OCI-LY7 (cell line): ENCODE measurements around the gene KSR1. TPM values are rescaled to one million over a fixed set of nuclear protein-coding genes. Genes with fewer than 3 reads are reported as not detected.

Experiments used
- BruUV-seq: library from RNA; stranded (reverse); fragments of 400-500 nt; replicated peaks from 2 replicates; lab custom pipeline; 2021; lab: Mats Ljungman, UMichigan
- CTCF ChIA-PET: fragments of 300-600 bp; sonication (Branson Sonifier 250); formaldehyde crosslinking; loops from one replicate; lab custom pipeline; 2022; ENCODE audit warnings: antibody characterized with exemption; ENCODE audit not compliant: unreplicated experiment; lab: Charles Lee
- POLR2A ChIA-PET: fragments of 300-600 bp; sonication (Branson Sonifier 250); formaldehyde crosslinking; loops from one replicate; lab custom pipeline; 2022; ENCODE audit warnings: antibody characterized with exemption; lab: Charles Lee
- DNase-seq: peaks from one replicate; pipeline ENCODE4 v3.0.0-alpha.2; 2015; ENCODE audit warnings: low spot score
- H2AFZ ChIP-seq: fragments of 200-600 bp; sonication (generic), shearing (Covaris generic); 2 replicates; pipeline ENCODE4 v1.6.1; 2014; ENCODE audit warnings: mild to moderate bottlenecking, antibody characterized with exemption, low read length, moderate library complexity
- H3K27ac ChIP-seq: fragments of 200-600 bp; sonication (generic); 2 replicates; pipeline ENCODE4 v1.5.1; 2014; ENCODE audit warnings: mixed run types, low read depth, mild to moderate bottlenecking, moderate library complexity, low read length, inconsistent platforms; ENCODE audit not compliant: poor library complexity, severe bottlenecking
- H3K36me3 ChIP-seq: fragments of 200-600 bp; sonication (generic); 2 replicates; pipeline ENCODE4 v1.6.1; 2014; ENCODE audit warnings: mild to moderate bottlenecking, antibody characterized with exemption, low read length, moderate library complexity, mixed read lengths; ENCODE audit not compliant: insufficient read depth
- H3K4me1 ChIP-seq: fragments of 200-600 bp; sonication (generic); 2 replicates; pipeline ENCODE4 v1.5.1; 2014; ENCODE audit warnings: mild to moderate bottlenecking, low read length; ENCODE audit not compliant: insufficient read depth, poor library complexity, severe bottlenecking
- H3K4me2 ChIP-seq: fragments of 200-600 bp; sonication (generic); 2 replicates; pipeline ENCODE4 v1.6.1; 2014; ENCODE audit warnings: mild to moderate bottlenecking, low read length
- H3K4me3 ChIP-seq: fragments of 200-600 bp; sonication (generic); 2 replicates; pipeline ENCODE4 v1.5.1; 2014; ENCODE audit warnings: mild to moderate bottlenecking, low read depth, low read length; ENCODE audit not compliant: poor library complexity, severe bottlenecking
- H3K79me2 ChIP-seq: fragments of 200-600 bp; sonication (generic); 2 replicates; pipeline ENCODE4 v1.6.1; 2016; ENCODE audit warnings: low read depth, mild to moderate bottlenecking, low read length, moderate library complexity, mixed read lengths; ENCODE audit not compliant: insufficient read depth
- H3K9me2 ChIP-seq: fragments of 200-600 bp; sonication (generic); 2 replicates; pipeline ENCODE4 v1.6.1; 2016; ENCODE audit warnings: mild to moderate bottlenecking, low read length, mixed read lengths; ENCODE audit not compliant: insufficient read depth
- H3K9me3 ChIP-seq: fragments of 200-600 bp; sonication (generic); 2 replicates; pipeline ENCODE4 v1.6.1; 2014; ENCODE audit warnings: mild to moderate bottlenecking, mixed run types, low read length, mixed read lengths
- H4K20me1 ChIP-seq: fragments of 200-600 bp; sonication (generic); 2 replicates; pipeline ENCODE4 v1.6.1; 2014; ENCODE audit warnings: mild to moderate bottlenecking, antibody characterized with exemption, low read length, moderate library complexity, mixed read lengths; ENCODE audit not compliant: insufficient read depth
- EZH2phosphoT487 ChIP-seq: fragments of 200-600 bp; sonication (generic); IDR thresholded peaks from 2 replicates; pipeline ENCODE4 v1.6.1; 2018; ENCODE audit warnings: low read depth, borderline replicate concordance, mild to moderate bottlenecking, mixed run types, antibody characterized with exemption, low read length, moderate library complexity, mixed read lengths
- intact Hi-C: fragments of 100-400 bp; cut with micrococcal nuclease; formaldehyde crosslinking; loops from one replicate; pipeline ENCODE4 v1.10.0; 2022; ENCODE audit not compliant: unreplicated experiment
- total RNA-seq, 2 experiments: library from RNA; depleted of rRNA in 1 of 2; stranded (reverse); fragments of >200 nt in 1 of 2; shearing (Covaris generic) in 1 of 2; gene quantifications; 2 replicates each; pipeline ENCODE4 v1.2.3, GENCODE V29; 2014 to 2022
- TF ChIP-seq, protein P1 (sequence below): fragments of 200-600 bp; sonication (generic); conservative IDR thresholded peaks from 2 replicates; pipeline ENCODE4 v1.5.1; 2014; ENCODE audit warnings: mild to moderate bottlenecking, antibody characterized with exemption, low read length, moderate library complexity, mixed read lengths

The KSR1 gene
- total RNA-seq, 2 experiments from 2014 or later, result 2.2 to 4.1 TPM

DNA sequence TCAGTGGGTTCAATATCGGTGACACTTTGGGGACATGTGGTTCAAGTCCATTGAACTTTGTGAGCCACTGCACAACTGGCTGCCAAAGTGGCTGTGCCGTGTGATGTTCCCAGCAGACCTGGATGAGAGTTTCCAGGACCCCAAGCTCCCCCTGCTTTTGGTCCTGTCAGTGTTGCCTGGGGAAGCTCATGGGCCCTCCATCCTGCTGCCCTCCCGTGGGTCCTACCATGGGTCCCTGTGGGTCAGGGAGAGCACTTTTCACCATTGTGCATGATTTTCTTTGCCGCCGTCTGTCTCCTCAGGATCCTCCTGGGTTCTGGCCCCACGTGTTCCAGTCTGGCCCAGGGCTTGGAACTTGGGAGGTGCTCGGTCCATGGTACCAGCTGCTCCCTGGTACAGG, 212.9 kb downstream of the KSR1 start:
- TF ChIP-seq EZH2phosphoT487, result no peak
- TF ChIP-seq, protein P1, sequence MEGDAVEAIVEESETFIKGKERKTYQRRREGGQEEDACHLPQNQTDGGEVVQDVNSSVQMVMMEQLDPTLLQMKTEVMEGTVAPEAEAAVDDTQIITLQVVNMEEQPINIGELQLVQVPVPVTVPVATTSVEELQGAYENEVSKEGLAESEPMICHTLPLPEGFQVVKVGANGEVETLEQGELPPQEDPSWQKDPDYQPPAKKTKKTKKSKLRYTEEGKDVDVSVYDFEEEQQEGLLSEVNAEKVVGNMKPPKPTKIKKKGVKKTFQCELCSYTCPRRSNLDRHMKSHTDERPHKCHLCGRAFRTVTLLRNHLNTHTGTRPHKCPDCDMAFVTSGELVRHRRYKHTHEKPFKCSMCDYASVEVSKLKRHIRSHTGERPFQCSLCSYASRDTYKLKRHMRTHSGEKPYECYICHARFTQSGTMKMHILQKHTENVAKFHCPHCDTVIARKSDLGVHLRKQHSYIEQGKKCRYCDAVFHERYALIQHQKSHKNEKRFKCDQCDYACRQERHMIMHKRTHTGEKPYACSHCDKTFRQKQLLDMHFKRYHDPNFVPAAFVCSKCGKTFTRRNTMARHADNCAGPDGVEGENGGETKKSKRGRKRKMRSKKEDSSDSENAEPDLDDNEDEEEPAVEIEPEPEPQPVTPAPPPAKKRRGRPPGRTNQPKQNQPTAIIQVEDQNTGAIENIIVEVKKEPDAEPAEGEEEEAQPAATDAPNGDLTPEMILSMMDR, result no peak
- H3K4me3 ChIP-seq, result no peak overlapping the region
- H3K9me2 ChIP-seq, result no peaks in the 10 kb centered on the region
- H3K9me3 ChIP-seq, result no peaks in the 10 kb centered on the region
- POLR2A ChIA-PET, result no interaction called here
- no peaks in the 10 kb centered on the region for H3K4me1 ChIP-seq
- H4K20me1 ChIP-seq, result no peaks in the 10 kb centered on the region
- no peak for DNase-seq
- no peak overlapping the region for H2AFZ ChIP-seq
- H3K4me2 ChIP-seq, result no peak overlapping the region
- H3K36me3 ChIP-seq, result no peaks in the 10 kb centered on the region
- CTCF ChIA-PET, result no interaction called here
- H3K27ac ChIP-seq, result no peak overlapping the region
- H3K79me2 ChIP-seq, result no peaks in the 10 kb centered on the region
- intact Hi-C loops, result no loop called here
- BruUV-seq, result no TSS peak

GRCh38 chr17:27669850-27670249, 213.6 kb downstream of the KSR1 start:
- H4K20me1 ChIP-seq, result no peaks in the 10 kb centered on the region
- ChIA-PET CTCF (no interaction called here), POLR2A (no interaction called here)
- no peak overlapping the region for H3K4me2 ChIP-seq
- DNase-seq, result no peak
- intact Hi-C loops, result no loop called here
- no peak overlapping the region for H3K4me3 ChIP-seq
- H3K9me3 ChIP-seq, result no peaks in the 10 kb centered on the region
- H3K4me1 ChIP-seq, result no peaks in the 10 kb centered on the region
- no peaks in the 10 kb centered on the region for H3K36me3 ChIP-seq
- H3K9me2 ChIP-seq, result no peaks in the 10 kb centered on the region
- no peak overlapping the region for H3K27ac ChIP-seq
- BruUV-seq, result no TSS peak
- no peak for TF ChIP-seq EZH2phosphoT487
- TF ChIP-seq, protein P1, result no peak
- no peak overlapping the region for H2AFZ ChIP-seq
- no peaks in the 10 kb centered on the region for H3K79me2 ChIP-seq

- Histone ChIP-seq H2AFZ (no peak overlapping the region), H4K20me1 (no peaks in the 10 kb centered on the region), H3K79me2 (no peaks in the 10 kb centered on the region), H3K27ac (no peak overlapping the region), H3K9me2 (no peaks in the 10 kb centered on the region), H3K4me2 (no peak overlapping the region), H3K4me1 (no peaks in the 10 kb centered on the region), H3K36me3 (no peaks in the 10 kb centered on the region), H3K9me3 (no peaks in the 10 kb centered on the region), H3K4me3 (no peak overlapping the region)
- no peak for DNase-seq
- ChIA-PET CTCF (no interaction called here), POLR2A (no interaction called here)
- TF ChIP-seq EZH2phosphoT487, result no peak
- BruUV-seq, result no TSS peak
- intact Hi-C loops, result no loop called here
These were observed 214.7 kb downstream of the KSR1 start for GRCh38 chr17:27670791-27671590.
